ENCODE results near the gene MBTD1. TPM values are rescaled to one million over a fixed set of nuclear protein-coding genes. Genes with fewer than 3 reads are reported as not detected.

MBTD1 gene
- total and polyA plus RNA-seq, 10 of the 15 experiments (the other 5 are each of a cell fraction or from before 2014, with no cell fraction given): 1.3 to 16.7 (median 9.5) TPM

GRCh38 chr17:51240275-51240674 is 19.6 kb downstream of the MBTD1 start:
- H2AFZ ChIP-seq (ENCODE audit: control insufficient read depth, low read depth, low read length): no peak overlapping the region
- no peaks in the 10 kb centered on the region for H4K20me1 ChIP-seq (ENCODE audit: control insufficient read depth, insufficient read depth)
- 96% methylated on average over 2 of the region's 2 CpGs for WGBS (ENCODE audit: insufficient coverage, insufficient replicate concordance, low lambda C conversion rate, missing lambda C conversion rate)
- DNase-seq (ENCODE audit: low read depth, low spot score) (no peak), FAIRE-seq (no peak), ATAC-seq (no peak)
- ChIA-PET RAD21 (ENCODE audit: unreplicated experiment) (no interaction called here), POLR2A (no interaction called here), SMC1A (ENCODE audit: uncharacterized antibody, unreplicated experiment) (interaction anchor here (1.6 kb wide), 1 partner anchor 25 kb away, joined by 3 read pairs; no protein-coding TSS in a partner anchor), CTCF (interaction anchor here (1.4 kb wide), 1 partner anchor 15 kb away, joined by 9 read pairs; no protein-coding TSS in a partner anchor)
- H3K4me3 ChIP-seq: no peak overlapping the region
- no TSS peak for BruUV-seq (replicated peaks)
- peaks cover 19% of the 10 kb centered on the region for H3K79me2 ChIP-seq (ENCODE audit: control insufficient read depth, insufficient read depth, low read length)
- no peaks in the 10 kb centered on the region for H3K9me3 ChIP-seq (replicated peaks; ENCODE audit: control insufficient read depth, insufficient read depth, low read length)
- no peak overlapping the region for H3K4me2 ChIP-seq (ENCODE audit: control insufficient read depth, insufficient read depth)
- H3K36me3 ChIP-seq (ENCODE audit: control insufficient read depth in 2 of 2, insufficient read depth in 2 of 2, low read length in 1 of 2): no peaks in the 10 kb centered on the region
- H3K27ac ChIP-seq (ENCODE audit: control insufficient read depth, insufficient read depth): no peak overlapping the region
- no peak overlapping the region for H3K9ac ChIP-seq (ENCODE audit: control insufficient read depth, insufficient read depth, low read length)
- TF ChIP-seq PAX5 (IDR thresholded peaks at IDR 0.05; ENCODE audit: borderline replicate concordance, low read depth, low read length) (no peak), RCOR1 (conservative IDR thresholded peaks at IDR 0.05; ENCODE audit: low read depth, low read length) (no peak), SKIL (IDR thresholded peaks at IDR 0.05; ENCODE audit: low read depth, poor library complexity, severe bottlenecking) (no peak), ZNF217 (IDR thresholded peaks at IDR 0.05) (no peak), MYC (IDR thresholded peaks at IDR 0.05; ENCODE audit: insufficient read depth, insufficient read length, insufficient replicate concordance, low read length, severe bottlenecking) (no peak), RAD21 (IDR thresholded peaks at IDR 0.05; ENCODE audit: insufficient read depth, low read depth, low read length) (no peak), ATF2 (IDR thresholded peaks at IDR 0.05; ENCODE audit: low read length) (no peak), RAD51 (IDR thresholded peaks at IDR 0.05) (no peak), E2F4 (IDR thresholded peaks at IDR 0.05; ENCODE audit: low read depth, low read length) (no peak)
- TF ChIP-seq, protein P1, sequence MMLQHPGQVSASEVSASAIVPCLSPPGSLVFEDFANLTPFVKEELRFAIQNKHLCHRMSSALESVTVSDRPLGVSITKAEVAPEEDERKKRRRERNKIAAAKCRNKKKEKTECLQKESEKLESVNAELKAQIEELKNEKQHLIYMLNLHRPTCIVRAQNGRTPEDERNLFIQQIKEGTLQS (IDR thresholded peaks at IDR 0.05; ENCODE audit: borderline replicate concordance, extremely low read depth, low read depth, low read length): no peak
- peaks cover 10% of the 10 kb centered on the region for H3K4me1 ChIP-seq (ENCODE audit: control insufficient read depth, insufficient read depth, low read length)
- no peaks in the 10 kb centered on the region for H3K27me3 ChIP-seq (replicated peaks in 1 of 2; ENCODE audit: control insufficient read depth in 2 of 2, insufficient read depth in 2 of 2, low read length in 1 of 2)
- intact Hi-C loops (cut with micrococcal nuclease; ENCODE audit: unreplicated experiment) (no loop called here), in situ Hi-C loops (cut with MboI) (no loop called here)

Measured in GM12878 (cell line).